Inflammatory macrophage (primary cell): Measurements from ENCODE around the gene OR2T34.
"Not testable (repeated sequence)": the region's sequence is repeated elsewhere in the genome, so short reads cannot be mapped to it uniquely, and the experiment has no call there.

ENCODE experiments used
- DNase-seq, 2 donors: peaks; one replicate each; pipeline ENCODE4 v3.0.0-alpha.2; 2020 to 2022

The OR2T34 gene

DNA sequence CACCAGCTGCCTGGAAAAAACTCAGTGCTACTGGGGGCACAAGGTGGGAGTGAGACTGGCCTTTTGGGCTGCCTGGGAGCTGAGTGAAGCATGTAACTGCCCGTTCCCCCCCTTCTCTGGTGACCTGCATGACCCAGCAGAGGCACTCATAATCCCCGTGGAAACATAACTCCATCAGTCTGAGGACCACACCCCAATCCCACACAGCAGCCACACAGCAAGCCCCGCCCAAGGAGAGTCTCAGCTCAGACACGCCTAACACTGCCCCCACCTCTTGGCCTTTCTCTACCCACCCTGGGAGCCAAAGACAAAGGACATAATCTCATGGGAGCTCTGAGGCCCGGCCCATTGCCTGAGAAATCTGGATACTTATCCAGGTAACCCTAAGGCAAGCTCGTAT is 23.5 kb downstream of the OR2T34 start:
- not testable (repeated sequence) for DNase-seq

- not testable (repeated sequence) for DNase-seq
Observed at GRCh38 chr1:248547383-248547782, 27.2 kb downstream of the OR2T34 start.

DNA sequence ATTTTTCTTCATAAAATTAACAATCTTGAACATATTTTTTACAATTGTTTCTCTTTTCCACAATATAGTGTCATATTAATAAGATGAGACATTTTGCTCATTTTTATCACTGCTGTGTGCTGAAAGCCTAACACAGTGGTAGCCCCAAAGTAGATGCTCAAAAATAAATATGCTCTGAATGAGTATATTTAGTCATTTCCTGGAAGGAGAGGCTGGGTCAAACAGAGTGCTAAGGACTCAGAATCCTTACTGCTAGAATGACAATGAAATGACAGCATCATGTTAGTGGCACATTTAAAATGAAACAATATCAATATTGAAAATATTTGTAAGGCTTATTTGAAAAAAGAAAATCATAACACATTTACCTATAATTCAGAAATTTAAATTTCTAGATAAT is 37.1 kb downstream of the OR2T34 start:
- DNase-seq, result not testable (repeated sequence)
